ENCODE data around the gene OTUD5. TPM values are rescaled to one million over a fixed set of nuclear protein-coding genes. Genes with fewer than 3 reads are reported as not detected.

Gene OTUD5
- total RNA-seq, 4 donors from 2014 or later = 39.9 to 53.9 (median 48.5) TPM

GRCh38 chrX:48919360-48919841, 38.0 kb downstream of the OTUD5 start:
- no peaks in the 10 kb centered on the region for H3K9me3 ChIP-seq
- TF ChIP-seq POLR2AphosphoS5 (IDR thresholded peaks at IDR 0.05) (no peak), CTCF (IDR thresholded peaks at IDR 0.05) (no peak), EP300 (IDR thresholded peaks at IDR 0.05) (no peak), POLR2A (IDR thresholded peaks at IDR 0.05; ENCODE audit: low read depth) (no peak)
- H3K4me3 ChIP-seq = peak overlapping the region; percentile 60 to 75 (median 62)
- peak overlapping the region; percentile 82 to 92 (median 86) for H3K27ac ChIP-seq (replicated peaks in 1 of 4)
- peak; percentile 92 for DNase-seq (ENCODE audit: extremely low spot score)
- H3K36me3 ChIP-seq = peaks cover 9 to 41% (median 31%) of the 10 kb centered on the region in 4 donors
- no peaks in the 10 kb centered on the region for H3K27me3 ChIP-seq
- WGBS = 41% methylated on average over 15 of the region's 15 CpGs
- peaks cover 3 to 32% (median 28%) of the 10 kb centered on the region in 4 donors for H3K4me1 ChIP-seq
- intact Hi-C loops (cut with DNase I) = no loop called here

GRCh38 chrX:48918643-48919340, 38.6 kb downstream of the OTUD5 start, which contains the start of gene PIM2:
TSS of gene PIM2 (minus strand) at chrX:48919024. CDS start at chrX:48918834, 190 bp downstream.
- 48% methylated on average over 20 of the region's 55 CpGs for WGBS

GRCh38 chrX:48918301-48918642, 39.1 kb downstream of the OTUD5 start:
- Histone ChIP-seq H3K36me3 (peaks cover 0 to 39% (median 26%) of the 10 kb centered on the region in 4 donors), H3K4me3 (peak overlapping the region; percentile 60 to 75 (median 62)), H3K27ac (replicated peaks in 1 of 4) (peak overlapping the region; percentile 82 to 92 (median 86)), H3K9me3 (no peaks in the 10 kb centered on the region), H3K27me3 (no peaks in the 10 kb centered on the region), H3K4me1 (peaks cover 3 to 32% (median 28%) of the 10 kb centered on the region in 4 donors)
- DNase-seq (ENCODE audit: extremely low spot score) = no peak
- intact Hi-C loops (cut with DNase I) = no loop called here
- TF ChIP-seq EP300 (IDR thresholded peaks at IDR 0.05) (no peak), CTCF (IDR thresholded peaks at IDR 0.05) (no peak), POLR2A (IDR thresholded peaks at IDR 0.05; ENCODE audit: low read depth) (no peak), POLR2AphosphoS5 (IDR thresholded peaks at IDR 0.05) (no peak)
- 62% methylated on average over 23 of the region's 23 CpGs for WGBS

More at GRCh38 chrX:48918643-48919340, 38.6 kb downstream of the OTUD5 start, which contains the start of gene PIM2:
- no peak for TF ChIP-seq CTCF (IDR thresholded peaks at IDR 0.05)
- peak; percentile 49 for TF ChIP-seq POLR2A (IDR thresholded peaks at IDR 0.05; ENCODE audit: low read depth)
- TF ChIP-seq EP300 (IDR thresholded peaks at IDR 0.05) = no peak
- TF ChIP-seq POLR2AphosphoS5 (IDR thresholded peaks at IDR 0.05) = peak; percentile 91 to 95
- Histone ChIP-seq H3K27me3 (no peaks in the 10 kb centered on the region), H3K9me3 (no peaks in the 10 kb centered on the region), H3K27ac (replicated peaks in 1 of 4) (peak within 1 kb of the TSS; percentile 82 to 92 (median 86)), H3K4me1 (peaks cover 3 to 32% (median 28%) of the 10 kb centered on the region in 4 donors), H3K36me3 (peaks cover 5 to 41% (median 31%) of the 10 kb centered on the region in 4 donors), H3K4me3 (peak within 1 kb of the TSS; percentile 60 to 75 (median 62))
- peak; percentile 94 for DNase-seq (ENCODE audit: extremely low spot score)
- intact Hi-C loops (cut with DNase I) = no loop called here

GRCh38 chrX:48917139-48918001, 40.0 kb downstream of the OTUD5 start:
- Histone ChIP-seq H3K27ac (replicated peaks in 1 of 4) (peak overlapping the region; percentile 82 to 92 (median 86)), H3K9me3 (no peaks in the 10 kb centered on the region), H3K27me3 (no peaks in the 10 kb centered on the region), H3K36me3 (peaks cover 0 to 30% (median 18%) of the 10 kb centered on the region in 4 donors), H3K4me1 (peaks cover 3 to 34% (median 29%) of the 10 kb centered on the region in 4 donors), H3K4me3 (peak overlapping the region in 3 of 4 donors; percentile 60 to 75 (median 62))
- 36% methylated on average over 27 of the region's 27 CpGs for WGBS
- peak; percentile 95 for DNase-seq (ENCODE audit: extremely low spot score)
- no peak for TF ChIP-seq EP300 (IDR thresholded peaks at IDR 0.05)
- no peak for TF ChIP-seq POLR2A (IDR thresholded peaks at IDR 0.05; ENCODE audit: low read depth)
- TF ChIP-seq POLR2AphosphoS5 (IDR thresholded peaks at IDR 0.05) = peak; percentile 12 to 89
- TF ChIP-seq CTCF (IDR thresholded peaks at IDR 0.05) = peak; percentile 90 to 98 (median 96)
- intact Hi-C loops (cut with DNase I) = no loop called here

All from esophagus muscularis mucosa (tissue), 4 donors.